Hair follicle dermal papilla cell (primary cell): ENCODE data around the gene TTC39C. TPM values are rescaled to one million over a fixed set of nuclear protein-coding genes. Genes with fewer than 3 reads are reported as not detected.
A peak's percentile ranks its signal among the peaks of the same experiment; 100 is the strongest.

Experiments used
- small RNA-seq: library from RNA; depleted of rRNA; stranded (forward); fragments of <200 nt; gene quantifications from one replicate; pipeline ENCODE3, GENCODE V24; 2012
- total RNA-seq: library from RNA; depleted of rRNA; stranded (reverse); fragments of >200 nt; gene quantifications from 2 replicates; pipeline ENCODE4 v1.2.3, GENCODE V29; 2012

Gene TTC39C
- total RNA-seq: 82.7 and 124 TPM in 2 replicates

GRCh38 chr18:24014062-24014985 is at the start of gene TTC39C:
Gene TTC39C (plus strand): TSS chr18:24014754. CDS start chr18:24014872, 118 bp downstream.

GRCh38 chr18:24138789-24139616 is 124.4 kb downstream of the TTC39C start, which contains the start of gene CABYR:
Gene CABYR (plus strand): TSS chr18:24139062. CDS start chr18:24143115, 4,053 bp downstream.

Small RNA genes within 50 kb of the gene (small RNA-seq; reads per million reads assigned to genes)
- not detected for gene RF00017
- gene RNA5SP452: 0.71 reads per million, percentile 8 among the genes with 10 or more reads in this experiment
- not detected for gene RNU5A-6P

Other genes starting within 250 kb of the TTC39C start
- 5.2 and 6.7 TPM in 2 replicates for gene CABYR, start 124.3 kb downstream of the TTC39C start, total RNA-seq